ENCODE results near the gene REPIN1.

REPIN1 gene

DNA sequence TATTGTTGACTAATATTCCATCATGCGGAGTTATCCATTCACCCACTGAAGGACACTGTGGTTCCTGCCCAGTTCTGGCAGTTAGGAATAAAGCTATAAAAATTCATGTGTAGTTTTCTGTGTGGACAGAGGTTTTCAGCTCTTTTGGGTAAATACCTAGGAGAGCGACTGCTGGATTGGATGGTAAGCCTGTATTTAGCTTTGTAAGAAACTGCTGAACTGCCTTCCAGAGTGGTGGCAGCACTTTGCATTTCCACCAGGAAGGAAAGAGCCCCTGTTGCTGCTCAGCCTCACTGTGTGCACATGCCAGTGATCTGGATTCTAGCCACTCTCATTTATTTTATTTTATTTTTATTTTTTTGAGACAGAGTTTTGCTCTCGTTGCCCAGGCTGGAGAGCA is 24.7 kb downstream of the REPIN1 start:
- DNase-seq (ENCODE audit: low read depth in 2 of 2), result no peak

DNA sequence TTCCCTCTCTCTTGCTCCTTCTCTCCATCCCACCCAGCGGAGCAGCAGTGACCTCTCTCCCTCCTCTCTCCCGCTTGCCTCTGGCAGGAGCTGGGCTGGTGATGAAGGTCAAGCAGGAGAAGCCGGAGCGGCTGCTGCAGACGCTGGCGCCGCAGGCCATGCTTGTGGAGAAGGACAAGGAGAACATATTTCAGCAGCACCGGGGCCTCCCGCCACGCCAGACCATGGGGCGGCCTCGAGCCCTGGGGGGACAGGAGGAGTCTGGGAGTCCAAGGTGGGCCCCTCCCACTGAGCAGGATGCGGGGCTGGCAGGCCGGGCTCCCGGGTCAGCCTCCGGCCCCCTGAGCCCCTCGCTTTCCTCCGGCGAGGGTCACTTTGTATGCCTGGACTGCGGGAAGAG is 27.8 kb downstream of the REPIN1 start:
- no peak for DNase-seq (ENCODE audit: low read depth in 2 of 2)

DNA sequence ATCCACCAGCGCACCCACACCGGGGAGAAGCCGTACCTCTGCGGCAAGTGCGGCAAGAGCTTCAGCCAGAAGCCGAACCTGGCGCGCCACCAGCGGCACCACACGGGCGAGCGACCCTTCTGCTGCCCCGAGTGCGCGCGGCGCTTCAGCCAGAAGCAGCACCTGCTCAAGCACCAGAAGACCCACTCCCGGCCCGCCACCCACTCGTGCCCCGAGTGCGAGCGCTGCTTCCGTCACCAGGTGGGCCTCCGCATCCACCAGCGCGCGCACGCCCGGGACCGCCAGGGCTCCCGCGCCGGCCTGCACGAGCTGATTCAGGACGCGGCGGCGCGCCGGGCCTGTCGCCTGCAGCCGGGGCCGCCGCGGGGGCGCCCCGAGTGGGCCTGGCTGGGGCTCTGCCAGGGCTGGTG is 28.2 kb downstream of the REPIN1 start:
- DNase-seq (ENCODE audit: low read depth in 2 of 2), result no peak

DNA sequence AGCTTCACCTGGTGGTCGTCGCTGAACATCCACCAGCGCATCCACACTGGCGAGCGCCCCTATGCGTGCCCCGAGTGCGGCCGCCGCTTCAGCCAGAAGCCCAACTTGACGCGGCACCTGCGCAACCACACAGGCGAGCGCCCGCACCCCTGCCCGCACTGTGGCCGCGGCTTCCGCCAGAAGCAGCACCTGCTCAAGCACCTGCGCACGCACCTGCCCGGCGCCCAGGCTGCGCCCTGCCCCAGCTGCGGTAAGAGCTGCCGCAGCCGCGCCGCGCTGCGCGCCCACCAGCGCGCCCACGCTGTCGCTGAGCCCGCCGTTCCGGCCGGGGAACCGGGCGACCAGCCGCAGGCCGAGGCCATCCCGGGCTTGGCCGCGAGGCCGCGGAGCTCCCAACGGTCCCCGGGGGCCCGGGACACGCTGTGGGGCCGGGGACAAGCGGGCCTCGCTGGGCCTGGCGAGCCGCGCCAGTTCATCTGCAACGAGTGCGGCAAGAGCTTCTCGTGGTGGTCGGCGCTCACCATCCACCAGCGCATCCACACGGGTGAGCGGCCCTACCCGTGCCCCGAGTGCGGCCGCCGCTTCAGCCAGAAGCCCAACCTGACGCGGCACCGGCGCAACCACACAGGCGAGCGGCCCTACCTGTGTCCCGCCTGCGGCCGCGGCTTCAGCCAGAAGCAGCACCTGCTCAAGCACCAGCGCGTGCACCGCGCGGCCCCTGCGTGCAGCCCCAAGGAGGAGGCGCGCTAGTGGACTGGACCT is 28.9 kb downstream of the REPIN1 start:
- DNase-seq (ENCODE audit: low read depth in 2 of 2), result no peak

DNA sequence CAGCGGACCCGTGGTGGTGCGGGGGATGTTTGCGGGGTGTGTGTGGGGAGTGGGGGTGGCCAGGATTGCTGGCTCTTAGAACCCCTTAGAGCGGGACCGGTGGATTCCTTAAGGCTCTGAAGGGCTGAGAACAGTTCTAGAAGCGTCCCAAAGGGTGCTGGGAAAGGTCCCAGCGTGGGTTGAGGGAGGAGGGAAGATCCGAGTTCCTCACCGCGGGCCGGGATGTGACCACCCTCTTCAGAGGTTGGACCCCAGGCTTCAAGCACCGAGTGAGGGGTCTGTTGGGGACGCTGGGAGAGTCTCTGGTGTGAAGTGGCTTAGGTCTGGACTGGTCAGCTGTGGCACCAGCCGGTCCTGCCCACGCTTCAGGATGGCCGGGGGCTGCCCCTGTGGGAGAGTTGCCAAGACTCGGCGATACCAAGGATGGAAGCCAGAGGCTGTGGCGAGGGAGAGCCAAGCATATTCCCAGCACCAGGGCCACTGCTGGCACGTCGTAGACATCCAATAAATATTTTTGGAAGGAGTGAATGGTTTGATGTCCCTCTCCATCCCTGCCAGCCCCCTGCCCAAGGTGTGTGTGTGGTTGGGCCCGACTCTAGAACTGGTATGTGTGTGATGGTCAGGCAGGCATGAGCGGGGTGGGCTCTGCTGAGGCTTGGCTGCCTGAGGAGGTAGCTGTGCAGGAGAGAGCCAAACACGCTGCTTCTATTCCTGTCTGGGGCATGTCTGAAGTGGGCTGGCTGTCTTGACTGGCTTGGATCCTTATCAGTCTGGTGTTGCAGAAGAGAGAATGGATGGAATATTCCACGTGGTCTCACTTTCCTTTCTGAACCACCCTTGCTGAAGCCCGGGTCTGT is 29.7 kb downstream of the REPIN1 start:
- DNase-seq (ENCODE audit: low read depth in 2 of 2), result no peak

DNA sequence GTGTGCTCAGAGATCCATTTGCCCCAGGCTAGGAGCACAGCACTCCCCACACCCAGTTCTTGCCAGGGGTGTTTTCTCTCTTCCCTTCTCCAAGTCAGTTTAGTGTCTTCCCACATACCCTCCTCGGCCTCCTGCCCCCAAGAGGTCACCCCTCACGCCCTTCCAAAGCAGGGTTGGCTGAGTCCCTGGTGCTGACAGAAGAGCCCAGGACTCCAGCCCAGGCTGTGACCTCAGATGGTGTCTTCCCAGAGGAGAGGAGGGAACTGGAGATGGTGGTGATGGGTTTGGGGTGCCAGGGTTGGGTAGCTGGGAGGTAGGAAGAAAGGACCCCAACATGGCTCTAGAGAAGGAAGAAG is 30.3 kb downstream of the REPIN1 start:
- DNase-seq (ENCODE audit: low read depth in 2 of 2), result no peak

DNA sequence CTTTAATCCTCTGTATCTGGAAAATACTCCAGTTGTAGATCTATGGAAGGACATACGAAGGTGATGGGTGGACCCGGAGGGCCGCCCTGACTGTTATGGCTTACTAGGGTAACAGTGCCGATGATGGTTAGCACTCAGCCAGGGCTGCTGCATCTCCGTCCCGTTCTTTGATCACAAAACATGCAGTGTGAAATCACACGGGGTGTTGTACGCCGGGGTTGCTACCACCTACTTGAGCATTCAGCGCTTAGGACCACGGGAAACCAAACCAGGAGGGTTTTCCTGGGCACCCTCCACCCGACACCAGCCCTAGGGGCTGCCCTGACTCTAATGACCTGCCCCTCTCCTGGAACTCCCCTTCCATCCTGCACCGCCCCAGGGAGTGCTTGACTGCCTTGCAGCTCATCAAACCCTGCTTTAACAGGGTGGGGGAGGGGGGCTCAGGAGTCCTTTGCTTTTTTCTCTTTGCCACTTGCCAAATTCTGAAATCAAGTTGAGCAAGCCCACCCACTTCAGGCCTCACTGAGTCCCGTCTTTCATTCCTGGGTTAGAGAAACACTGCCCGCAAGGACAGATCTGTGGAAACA is 30.9 kb downstream of the REPIN1 start:
- no peak for DNase-seq (ENCODE audit: low read depth in 2 of 2)

DNA sequence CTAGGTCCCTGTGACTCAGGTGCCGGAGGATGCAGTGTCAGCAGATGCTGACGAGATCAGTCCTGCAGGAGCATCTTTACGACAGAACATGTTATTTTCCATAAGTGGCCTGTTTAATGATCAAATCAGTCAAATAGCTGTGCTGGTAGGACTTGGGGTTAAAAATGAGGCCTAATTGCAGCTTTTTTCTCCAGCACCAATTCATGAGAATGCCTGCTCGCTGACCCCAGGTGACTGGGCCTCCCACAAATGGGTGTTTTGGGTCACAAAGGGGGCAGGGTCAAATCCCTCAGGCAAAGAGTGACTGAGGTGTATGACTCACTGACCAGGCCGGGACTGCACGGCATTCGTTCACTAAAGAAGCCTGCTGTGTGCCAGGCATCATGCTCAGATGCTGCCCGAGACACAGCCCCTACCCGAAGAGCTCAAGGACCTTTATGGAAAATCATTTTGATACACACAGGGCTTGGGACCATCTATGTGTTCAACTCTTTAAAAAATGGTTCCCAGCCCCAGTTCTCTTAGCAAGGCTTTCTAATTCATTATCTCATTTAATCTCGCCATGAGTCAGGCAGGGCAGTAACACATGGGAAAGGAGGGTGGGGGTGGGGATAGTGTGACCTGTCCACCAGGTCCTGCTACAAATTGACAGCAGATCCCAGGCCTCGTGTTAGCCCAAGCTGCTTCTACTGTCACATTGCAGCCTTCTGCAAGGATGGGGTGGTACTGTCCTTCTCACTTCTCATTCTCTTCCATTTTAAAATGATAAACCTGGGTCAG is 31.6 kb downstream of the REPIN1 start:
- no peak for DNase-seq (ENCODE audit: low read depth in 2 of 2)

DNA sequence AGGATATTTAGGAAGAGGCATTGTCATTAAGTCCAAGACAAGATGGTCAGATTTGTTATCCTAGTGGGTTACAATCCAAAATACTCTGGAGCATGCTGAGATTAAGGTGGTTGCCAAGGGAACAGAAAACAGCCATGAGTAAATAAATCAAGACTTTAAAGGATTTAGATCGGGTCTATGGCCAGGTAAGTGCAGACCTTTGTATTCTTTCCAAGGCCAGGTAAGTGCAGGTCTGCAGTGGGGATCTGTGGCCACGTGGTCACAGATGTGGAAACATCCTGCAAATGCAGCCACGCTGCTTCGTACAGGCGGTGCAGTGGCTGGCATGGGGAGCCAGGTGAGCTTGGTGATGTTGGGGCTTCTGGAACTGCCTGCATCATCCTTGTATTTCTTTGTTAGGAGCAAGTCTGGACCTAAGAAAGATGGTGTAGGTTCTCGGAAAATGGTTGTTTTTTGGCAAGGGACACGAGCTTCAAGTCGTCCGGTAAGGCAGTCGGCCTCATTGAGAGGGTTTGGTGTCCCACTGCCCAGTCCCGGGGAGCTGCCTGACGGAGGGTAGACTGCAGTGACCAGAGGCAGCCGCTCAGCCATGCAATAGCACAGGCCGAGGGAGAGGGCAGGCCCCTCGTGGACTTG is 32.3 kb downstream of the REPIN1 start:
- DNase-seq (ENCODE audit: low read depth in 2 of 2), result no peak

DNA sequence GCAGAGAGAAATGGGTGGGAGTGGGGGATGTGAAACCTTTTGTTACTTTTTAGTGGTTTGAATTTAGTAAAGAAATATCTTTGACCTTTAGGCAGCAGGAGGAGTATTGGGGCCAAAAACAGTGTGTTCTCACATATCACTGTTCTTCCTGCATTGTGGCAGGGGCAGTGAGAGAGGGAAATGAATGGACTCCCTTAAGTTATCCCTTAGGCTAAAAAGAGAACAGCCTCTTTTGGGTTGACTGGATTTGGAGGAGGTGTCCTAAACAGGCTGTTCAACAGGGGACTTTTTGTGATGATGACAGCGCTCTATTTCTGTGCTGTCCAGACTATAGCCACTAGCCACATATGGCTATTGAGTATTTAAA is 32.8 kb downstream of the REPIN1 start:
- DNase-seq (ENCODE audit: low read depth in 2 of 2), result no peak

DNA sequence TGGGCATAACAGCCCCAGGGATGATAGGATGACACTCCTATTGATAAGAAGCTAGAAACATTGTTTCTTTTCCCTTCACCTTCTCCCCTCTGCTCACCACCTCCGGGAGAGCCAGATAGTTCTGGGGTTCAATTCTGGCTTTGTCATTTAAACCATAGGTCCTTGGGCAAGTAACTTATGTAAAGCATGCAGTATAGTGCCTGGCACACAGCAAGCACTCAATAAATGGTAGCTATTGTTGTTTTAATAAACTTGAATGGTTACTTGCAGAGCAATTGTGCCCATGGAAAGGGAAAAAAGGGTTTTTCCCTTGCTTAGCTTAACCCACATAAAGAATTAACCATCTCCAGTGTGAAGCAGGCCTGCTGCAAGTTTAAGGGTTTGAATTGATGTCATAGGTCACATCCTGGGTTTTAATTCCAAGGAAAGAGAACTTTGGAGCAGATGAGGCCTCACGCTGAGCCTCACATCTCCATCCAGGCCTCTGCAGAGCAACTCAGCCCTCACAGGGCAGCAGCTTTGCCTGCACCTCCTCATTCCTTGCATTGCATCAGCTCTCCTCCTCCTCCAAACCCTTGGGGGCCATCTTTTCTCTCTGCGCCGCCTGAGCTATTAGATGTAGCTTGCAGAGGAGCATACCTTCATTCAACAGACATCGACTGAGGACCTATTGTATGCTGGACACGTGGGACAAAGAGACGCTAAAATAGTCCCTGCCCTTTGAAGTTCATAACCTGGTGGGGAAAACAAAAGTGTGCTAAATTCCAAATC is 33.4 kb downstream of the REPIN1 start:
- no peak for DNase-seq (ENCODE audit: low read depth in 2 of 2)

DNA sequence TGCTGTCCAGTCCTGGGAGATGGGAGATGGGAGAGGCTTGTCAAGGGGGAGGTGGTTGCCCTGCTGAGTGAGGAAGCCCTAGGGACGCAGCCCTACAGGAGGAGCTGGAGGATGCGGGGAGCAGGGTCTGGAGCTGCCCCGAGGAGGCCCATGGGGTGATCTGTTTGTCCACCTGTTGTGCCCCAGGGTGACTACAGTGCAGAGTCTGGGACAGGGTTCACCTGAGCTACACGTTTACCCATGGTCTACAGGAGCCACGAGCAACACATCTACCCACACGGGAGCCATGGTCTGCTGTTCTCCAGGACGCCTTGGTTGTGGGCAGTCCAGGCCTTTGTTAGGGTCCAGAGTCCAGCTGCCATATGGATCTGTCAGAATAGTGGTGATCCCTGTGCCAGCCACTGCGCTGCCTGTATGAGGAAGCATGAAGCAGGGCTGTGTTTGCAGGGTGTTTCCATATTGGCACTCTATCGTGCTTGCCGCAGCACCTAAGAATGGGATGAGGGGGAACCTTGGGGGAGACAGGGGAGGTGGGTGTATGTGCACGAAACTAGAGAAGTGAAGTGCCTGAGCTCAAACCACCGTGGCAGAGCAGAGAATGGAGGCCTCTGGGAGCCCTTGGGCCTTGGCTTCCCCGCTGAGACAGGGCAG is 34.2 kb downstream of the REPIN1 start:
- DNase-seq (ENCODE audit: low read depth in 2 of 2), result no peak

DNA sequence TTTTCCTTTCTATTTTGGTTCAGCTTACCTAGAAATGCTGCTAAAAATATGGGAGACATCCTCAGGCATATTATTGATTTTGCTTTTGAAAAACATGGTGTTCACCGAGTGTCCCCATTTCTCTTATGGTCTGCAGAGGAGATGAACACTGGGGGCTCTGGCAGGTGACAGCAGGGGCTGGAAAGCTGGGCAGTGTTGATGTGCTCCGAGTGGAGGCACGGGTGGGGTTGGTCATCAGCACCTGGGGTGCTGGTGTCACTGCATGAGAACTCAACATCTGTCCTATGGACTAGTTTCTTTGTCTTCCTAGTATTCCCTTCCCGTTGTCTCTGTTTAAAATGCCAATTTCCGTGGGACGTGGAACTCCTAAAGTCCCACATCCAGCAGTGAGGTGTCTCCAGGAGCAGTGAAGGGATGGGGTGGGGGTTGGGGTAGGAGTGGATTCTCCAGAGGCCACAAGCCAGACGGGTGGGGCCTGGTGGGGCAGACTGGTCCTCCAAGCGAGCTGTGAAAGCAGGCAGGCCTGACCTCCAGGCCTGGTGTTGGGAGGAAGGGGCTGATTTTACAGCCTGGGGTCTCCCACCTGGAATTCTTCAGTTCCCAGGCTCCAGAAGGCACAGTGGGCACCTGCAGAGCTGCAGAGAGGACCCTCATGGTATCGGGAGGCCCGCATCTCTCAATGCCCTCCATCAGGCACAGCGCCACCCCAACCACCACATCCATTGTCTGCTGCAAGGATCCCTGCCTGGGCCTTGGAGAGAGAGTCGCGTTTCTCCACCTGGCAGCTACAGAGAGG is 35.0 kb downstream of the REPIN1 start:
- no peak for DNase-seq (ENCODE audit: low read depth in 2 of 2)

DNA sequence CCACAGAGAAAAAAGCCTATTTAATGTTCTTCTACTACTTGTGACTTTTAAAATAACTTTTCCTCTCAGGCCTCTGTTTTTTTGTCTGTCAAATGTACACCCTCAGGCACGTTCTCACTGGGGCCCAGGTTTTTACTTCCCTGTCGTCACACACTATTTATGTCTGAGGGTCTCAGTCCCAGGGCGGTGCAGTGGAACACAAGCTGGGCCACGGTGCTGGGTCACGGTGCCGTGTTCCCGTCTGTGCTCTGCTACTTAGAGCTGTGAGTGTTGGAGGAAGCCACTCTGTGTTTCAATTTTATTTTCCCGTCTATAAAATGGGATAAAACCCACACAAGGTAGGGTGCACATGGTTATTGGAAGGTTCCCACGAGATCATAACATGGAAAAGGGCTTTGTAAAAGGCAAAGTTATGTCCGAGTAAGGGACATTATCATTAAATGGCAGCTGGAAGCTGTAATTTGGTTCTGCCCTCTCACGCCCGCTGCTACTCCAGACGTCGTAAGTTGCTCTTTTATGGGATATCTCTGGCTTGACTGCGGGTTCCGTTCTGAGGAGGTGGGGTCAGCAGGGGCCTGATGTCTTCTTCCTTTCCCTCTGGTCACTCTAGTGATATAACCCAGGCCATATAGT is 35.7 kb downstream of the REPIN1 start:
- no peak for DNase-seq (ENCODE audit: low read depth in 2 of 2)

DNA sequence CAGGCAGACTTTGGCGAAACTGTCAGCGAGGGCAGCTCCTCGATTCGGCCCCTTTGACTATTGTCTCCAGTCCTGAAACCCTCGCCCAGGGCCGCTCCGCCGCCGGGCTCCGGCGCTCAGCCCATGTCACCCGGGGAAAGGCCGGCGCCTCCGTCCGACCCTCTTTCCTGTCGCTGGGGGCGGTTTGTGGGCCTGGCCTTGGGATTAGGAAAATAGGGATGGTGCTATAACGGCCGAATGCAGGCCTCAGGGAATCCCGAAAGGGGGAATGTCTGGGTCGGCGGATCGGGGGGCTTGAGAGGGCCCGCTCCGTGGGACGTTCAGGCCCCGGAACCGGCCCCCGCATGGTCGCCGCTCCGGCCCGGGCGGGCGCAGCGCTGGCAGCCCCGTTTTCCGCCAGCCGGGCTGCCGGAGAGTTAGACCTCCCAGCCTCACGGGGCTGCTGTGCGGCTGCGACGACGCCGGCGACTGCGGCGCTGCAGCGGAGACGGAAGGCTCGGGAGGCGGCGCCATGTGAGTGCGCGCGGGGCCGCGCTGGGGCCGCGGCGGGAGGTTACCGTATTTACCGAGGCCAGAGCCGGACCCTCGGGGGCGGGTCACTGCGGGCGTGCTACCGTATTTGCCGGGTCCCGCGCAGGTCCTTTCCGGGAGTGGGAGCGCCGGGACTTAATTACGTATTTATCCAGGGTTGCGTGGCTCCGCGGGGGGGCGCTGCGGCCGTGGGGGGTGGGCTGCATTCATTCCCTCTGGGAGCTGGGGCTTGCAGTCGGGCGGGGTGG is 36.4 kb downstream of the REPIN1 start:
- peak; percentile 27 to 74 for DNase-seq (ENCODE audit: low read depth in 2 of 2)

DNA sequence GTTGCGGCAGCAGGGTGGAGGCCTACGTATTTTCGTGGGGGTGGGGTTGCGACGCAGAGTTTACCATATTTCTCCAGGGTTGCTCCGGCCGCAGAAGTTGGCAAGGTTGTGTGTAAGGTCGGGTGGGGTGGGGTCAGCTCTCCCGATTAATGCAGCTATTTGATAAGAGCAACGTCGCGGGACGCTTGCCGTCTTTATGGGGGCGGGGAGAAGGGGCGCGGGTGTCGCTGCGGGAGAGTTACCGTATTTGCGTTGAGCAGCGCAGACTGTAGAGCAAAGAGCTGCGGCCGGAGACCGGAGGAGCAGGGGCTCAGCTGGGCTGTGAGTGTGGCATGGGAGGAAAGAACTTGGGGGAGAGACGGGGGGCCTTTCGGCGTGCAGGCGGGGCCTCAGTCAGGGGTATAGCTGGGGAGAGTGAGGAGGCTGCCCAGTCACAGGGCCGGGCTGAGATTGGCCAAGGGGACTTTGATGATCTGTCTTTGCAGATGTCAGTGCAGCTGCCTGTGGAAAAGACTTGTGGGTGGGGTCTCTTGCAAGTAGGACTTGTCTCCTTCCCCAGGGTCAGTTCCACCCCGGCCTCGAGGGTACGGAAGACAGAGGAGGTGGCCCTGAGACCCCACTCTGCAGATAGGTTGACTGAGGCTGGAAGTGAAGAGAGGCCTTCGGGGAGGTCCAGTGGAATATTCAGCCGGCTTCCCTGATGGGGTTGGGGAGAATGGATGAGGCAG is 37.1 kb downstream of the REPIN1 start:
- DNase-seq (ENCODE audit: low read depth in 2 of 2), result no peak

DNA sequence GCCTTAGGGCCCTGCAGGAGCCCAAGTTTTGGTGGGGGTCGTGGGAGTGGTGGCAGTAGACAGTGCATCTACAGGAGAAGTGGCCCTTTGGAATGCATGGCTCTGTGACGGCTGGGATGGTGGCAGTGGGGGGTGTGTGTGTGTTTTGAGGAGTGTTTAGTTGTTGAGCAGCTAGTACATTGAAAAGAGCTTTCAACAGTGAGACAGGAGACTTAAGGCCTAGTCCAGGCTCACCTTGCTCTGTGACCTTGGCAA is 37.6 kb downstream of the REPIN1 start:
- no peak for DNase-seq (ENCODE audit: low read depth in 2 of 2)
